ENCODE results near the gene AGBL1. TPM values are rescaled to one million over a fixed set of nuclear protein-coding genes. Genes with fewer than 3 reads are reported as not detected.

The AGBL1 gene
- total RNA-seq, 2 experiments from 2014 or later, result not detected

- Mint-ChIP-seq H3K36me3 (ENCODE audit: low read depth) (no peaks in the 10 kb centered on the region), H3K27me3 (ENCODE audit: low read depth) (no peaks in the 10 kb centered on the region), H3K4me1 (ENCODE audit: low read depth) (no peaks in the 10 kb centered on the region), H3K27ac (no peak overlapping the region), H3K9me3 (peaks cover 2% of the 10 kb centered on the region), H3K4me3 (no peak overlapping the region)
- intact Hi-C loops (cut with micrococcal nuclease), result no loop called here
- CTCF ChIA-PET, result no interaction called here
- DNase-seq, result no peak
Measured at GRCh38 chr15:86553108-86553507, 473.4 kb downstream of the AGBL1 start.

- Mint-ChIP-seq H3K27ac (no peak overlapping the region), H3K27me3 (ENCODE audit: low read depth) (no peaks in the 10 kb centered on the region), H3K4me3 (no peak overlapping the region), H3K9me3 (no peaks in the 10 kb centered on the region), H3K4me1 (ENCODE audit: low read depth) (no peaks in the 10 kb centered on the region), H3K36me3 (ENCODE audit: low read depth) (no peaks in the 10 kb centered on the region)
- CTCF ChIA-PET, result interaction anchor here (0.6 to 0.7 kb wide), 2 partner anchors 13 to 1860 kb away, joined by 3 read pairs; no protein-coding TSS in a partner anchor
- DNase-seq, result no peak
- intact Hi-C loops (cut with micrococcal nuclease), result no loop called here
Measured at GRCh38 chr15:86555098-86555497, 475.4 kb downstream of the AGBL1 start.

GRCh38 chr15:86555939-86556338, 476.3 kb downstream of the AGBL1 start:
- CTCF ChIA-PET, result interaction anchor here (0.7 kb wide), 1 partner anchor 14 kb away, joined by 3 read pairs; no protein-coding TSS in a partner anchor
- DNase-seq, result no peak
- Mint-ChIP-seq H3K36me3 (ENCODE audit: low read depth) (no peaks in the 10 kb centered on the region), H3K27me3 (ENCODE audit: low read depth) (no peaks in the 10 kb centered on the region), H3K4me3 (no peak overlapping the region), H3K27ac (no peak overlapping the region), H3K9me3 (peaks cover 5% of the 10 kb centered on the region), H3K4me1 (ENCODE audit: low read depth) (no peaks in the 10 kb centered on the region)
- intact Hi-C loops (cut with micrococcal nuclease), result no loop called here

GRCh38 chr15:86556396-86557017, 476.8 kb downstream of the AGBL1 start:
- no peak for DNase-seq
- intact Hi-C loops (cut with micrococcal nuclease), result no loop called here
- Mint-ChIP-seq H3K4me3 (no peak overlapping the region), H3K9me3 (peaks cover 5% of the 10 kb centered on the region), H3K4me1 (ENCODE audit: low read depth) (no peaks in the 10 kb centered on the region), H3K27me3 (ENCODE audit: low read depth) (no peaks in the 10 kb centered on the region), H3K27ac (no peak overlapping the region), H3K36me3 (ENCODE audit: low read depth) (no peaks in the 10 kb centered on the region)
- CTCF ChIA-PET, result no interaction called here

- H3K27me3 Mint-ChIP-seq (ENCODE audit: low read depth), result no peaks in the 10 kb centered on the region
- intact Hi-C loops (cut with micrococcal nuclease), result no loop called here
- CTCF ChIA-PET, result no interaction called here
- H3K4me3 Mint-ChIP-seq, result no peak overlapping the region
- H3K9me3 Mint-ChIP-seq, result peaks cover 6% of the 10 kb centered on the region
- DNase-seq, result no peak
- H3K27ac Mint-ChIP-seq, result no peak overlapping the region
- no peaks in the 10 kb centered on the region for H3K36me3 Mint-ChIP-seq (ENCODE audit: low read depth)
- no peaks in the 10 kb centered on the region for H3K4me1 Mint-ChIP-seq (ENCODE audit: low read depth)
Measured at GRCh38 chr15:86557018-86557550, 477.4 kb downstream of the AGBL1 start.

- Mint-ChIP-seq H3K27ac (no peak overlapping the region), H3K4me3 (no peak overlapping the region), H3K27me3 (ENCODE audit: low read depth) (no peaks in the 10 kb centered on the region), H3K9me3 (peaks cover 10% of the 10 kb centered on the region), H3K36me3 (ENCODE audit: low read depth) (no peaks in the 10 kb centered on the region), H3K4me1 (ENCODE audit: low read depth) (no peaks in the 10 kb centered on the region)
- CTCF ChIA-PET, result interaction anchor here (1.1 kb wide), 1 partner anchor 819 kb away, joined by 4 read pairs; no protein-coding TSS in a partner anchor
- no peak for DNase-seq
- intact Hi-C loops (cut with micrococcal nuclease), result no loop called here
Measured at GRCh38 chr15:86558252-86558651, 478.6 kb downstream of the AGBL1 start.

GRCh38 chr15:86558686-86559085, 479.0 kb downstream of the AGBL1 start:
- Mint-ChIP-seq H3K4me3 (no peak overlapping the region), H3K27ac (no peak overlapping the region), H3K36me3 (ENCODE audit: low read depth) (no peaks in the 10 kb centered on the region), H3K4me1 (ENCODE audit: low read depth) (no peaks in the 10 kb centered on the region), H3K27me3 (ENCODE audit: low read depth) (no peaks in the 10 kb centered on the region), H3K9me3 (peaks cover 13% of the 10 kb centered on the region)
- no peak for DNase-seq
- intact Hi-C loops (cut with micrococcal nuclease), result no loop called here
- CTCF ChIA-PET, result interaction anchor here (0.6 to 1.1 kb wide), 2 partner anchors 587 to 819 kb away, joined by 3 to 4 read pairs; no protein-coding TSS in a partner anchor

GRCh38 chr15:86568378-86568777, 488.7 kb downstream of the AGBL1 start:
- intact Hi-C loops (cut with micrococcal nuclease), result no loop called here

GRCh38 chr15:86570738-86571137, 491.1 kb downstream of the AGBL1 start:
- no peaks in the 10 kb centered on the region for H3K36me3 Mint-ChIP-seq (ENCODE audit: low read depth)
- no peak for DNase-seq
- H3K27me3 Mint-ChIP-seq (ENCODE audit: low read depth), result peaks cover 8% of the 10 kb centered on the region
- CTCF ChIA-PET, result no interaction called here
- H3K4me3 Mint-ChIP-seq, result no peak overlapping the region
- intact Hi-C loops (cut with micrococcal nuclease), result no loop called here
- no peak overlapping the region for H3K27ac Mint-ChIP-seq
- peaks cover 8% of the 10 kb centered on the region for H3K4me1 Mint-ChIP-seq (ENCODE audit: low read depth)
- H3K9me3 Mint-ChIP-seq, result no peaks in the 10 kb centered on the region

More at GRCh38 chr15:86568378-86568777, 488.7 kb downstream of the AGBL1 start:
- Mint-ChIP-seq H3K9me3 (peaks cover 11% of the 10 kb centered on the region), H3K36me3 (ENCODE audit: low read depth) (peaks cover 4% of the 10 kb centered on the region), H3K27ac (no peak overlapping the region), H3K27me3 (ENCODE audit: low read depth) (peaks cover 11% of the 10 kb centered on the region), H3K4me1 (ENCODE audit: low read depth) (peaks cover 3% of the 10 kb centered on the region), H3K4me3 (no peak overlapping the region)
- CTCF ChIA-PET, result no interaction called here
- DNase-seq, result no peak

GRCh38 chr15:86571873-86572272, 492.2 kb downstream of the AGBL1 start:
- H3K36me3 Mint-ChIP-seq (ENCODE audit: low read depth), result peaks cover 3% of the 10 kb centered on the region
- H3K9me3 Mint-ChIP-seq, result peaks cover 5% of the 10 kb centered on the region
- peaks cover 8% of the 10 kb centered on the region for H3K4me1 Mint-ChIP-seq (ENCODE audit: low read depth)
- DNase-seq, result no peak
- no peak overlapping the region for H3K27ac Mint-ChIP-seq
- H3K27me3 Mint-ChIP-seq (ENCODE audit: low read depth), result peaks cover 8% of the 10 kb centered on the region
- intact Hi-C loops (cut with micrococcal nuclease), result no loop called here
- no peak overlapping the region for H3K4me3 Mint-ChIP-seq
- CTCF ChIA-PET, result no interaction called here

- Mint-ChIP-seq H3K9me3 (peaks cover 6% of the 10 kb centered on the region), H3K27me3 (ENCODE audit: low read depth) (peaks cover 8% of the 10 kb centered on the region), H3K4me1 (ENCODE audit: low read depth) (peaks cover 8% of the 10 kb centered on the region), H3K4me3 (no peak overlapping the region), H3K36me3 (ENCODE audit: low read depth) (peaks cover 3% of the 10 kb centered on the region), H3K27ac (no peak overlapping the region)
- intact Hi-C loops (cut with micrococcal nuclease), result no loop called here
- CTCF ChIA-PET, result no interaction called here
- no peak for DNase-seq
Measured at GRCh38 chr15:86572368-86572841, 492.7 kb downstream of the AGBL1 start.

GRCh38 chr15:86573476-86573875, 493.8 kb downstream of the AGBL1 start:
- Mint-ChIP-seq H3K27ac (no peak overlapping the region), H3K36me3 (ENCODE audit: low read depth) (peaks cover 3% of the 10 kb centered on the region), H3K4me1 (ENCODE audit: low read depth) (peaks cover 8% of the 10 kb centered on the region), H3K27me3 (ENCODE audit: low read depth) (peaks cover 8% of the 10 kb centered on the region), H3K4me3 (no peak overlapping the region), H3K9me3 (peaks cover 6% of the 10 kb centered on the region)
- intact Hi-C loops (cut with micrococcal nuclease), result no loop called here
- CTCF ChIA-PET, result no interaction called here
- DNase-seq, result no peak

GRCh38 chr15:86588413-86588812, 508.7 kb downstream of the AGBL1 start:
- H3K4me1 Mint-ChIP-seq (ENCODE audit: low read depth), result no peaks in the 10 kb centered on the region
- H3K27ac Mint-ChIP-seq, result no peak overlapping the region
- no peak overlapping the region for H3K4me3 Mint-ChIP-seq
- H3K36me3 Mint-ChIP-seq (ENCODE audit: low read depth), result peaks cover 3% of the 10 kb centered on the region
- CTCF ChIA-PET, result no interaction called here
- DNase-seq, result no peak
- H3K27me3 Mint-ChIP-seq (ENCODE audit: low read depth), result no peaks in the 10 kb centered on the region
- intact Hi-C loops (cut with micrococcal nuclease), result no loop called here
- H3K9me3 Mint-ChIP-seq, result peaks cover 4% of the 10 kb centered on the region

Measured in activated naive CD4-positive, alpha-beta T cell treated with anti-CD3 and anti-CD28 coated beads for 36 hours (primary cell).